Stomach (tissue), 4 donors: ENCODE data around the gene TBCD.
"Not testable (repeated sequence)": the region's sequence is repeated elsewhere in the genome, so short reads cannot be mapped to it uniquely, and the experiment has no call there.

Experiments used
- CTCF ChIP-seq, 7 experiments: fragments of 450-650 bp in 4 of 7; fragments of 200-600 bp in 3 of 7; sonication (generic) in 3 of 7; IDR thresholded peaks; one replicate each; pipeline ENCODE4 v1.5.1; 2016 to 2019; ENCODE audit warnings: antibody characterized with exemption in 7 of 7, control low read depth in 2 of 7, mild to moderate bottlenecking in 1 of 7
- POLR2AphosphoS5 ChIP-seq, 3 donors: sonication (generic); formaldehyde crosslinking; IDR thresholded peaks; one replicate each; pipeline ENCODE4 v1.6.1; 2016; ENCODE audit warnings: antibody characterized with exemption in 3 of 3

- TF ChIP-seq POLR2AphosphoS5, CTCF (IDR thresholded peaks at IDR 0.05): not testable (repeated sequence)
Observed at GRCh38 chr17:82744736-82745135, 7.1 kb upstream of the TBCD start.
